ENCODE measurements around the gene SARNP.

The SARNP gene

GRCh38 chr12:55828357-55828756, 10.8 kb upstream of the SARNP start:
- H3K36me3 ChIP-seq (ENCODE audit: control insufficient read depth, insufficient read depth, low read length): no peaks in the 10 kb centered on the region
- H3K4me1 ChIP-seq (ENCODE audit: control insufficient read depth, low read depth, low read length): peaks cover 11% of the 10 kb centered on the region
- H3K18ac ChIP-seq (ENCODE audit: low read length): no peak overlapping the region
- peaks cover 21% of the 10 kb centered on the region for H3K79me2 ChIP-seq (ENCODE audit: control insufficient read depth, insufficient read depth, low read length)
- H2AK5ac ChIP-seq (ENCODE audit: low read length): peak overlapping the region; percentile 14
- H4K8ac ChIP-seq (ENCODE audit: low read depth, low read length): no peak overlapping the region
- H3K9ac ChIP-seq (ENCODE audit: low read length): peak overlapping the region; percentile 64
- no peaks in the 10 kb centered on the region for H3K27me3 ChIP-seq (ENCODE audit: insufficient read depth, low read length, poor library complexity)
- H3K4ac ChIP-seq (ENCODE audit: low read depth, low read length): no peak overlapping the region
- DNase-seq: no peak
- no peak overlapping the region for H4K5ac ChIP-seq (ENCODE audit: low read length)
- no peak overlapping the region for H2BK15ac ChIP-seq (replicated peaks; ENCODE audit: low read depth)
- peak overlapping the region; percentile 73 for H3K56ac ChIP-seq (ENCODE audit: low read length)
- peak overlapping the region; percentile 5 for H3K4me2 ChIP-seq (ENCODE audit: low read length)
- no peak overlapping the region for H3K4me3 ChIP-seq (ENCODE audit: low read length)
- no peak overlapping the region for H3K27ac ChIP-seq (ENCODE audit: low read depth, low read length)
- WGBS (ENCODE audit: extremely low coverage, insufficient coverage, low lambda C conversion rate): no CpG with 5 or more reads among the region's 5 CpGs
- H3K79me1 ChIP-seq (ENCODE audit: low read length): peaks cover 8% of the 10 kb centered on the region
- no peak overlapping the region for H2BK5ac ChIP-seq (ENCODE audit: low read length)
- no peak overlapping the region for H3K23ac ChIP-seq (ENCODE audit: low read length)
- H2BK120ac ChIP-seq (ENCODE audit: low read depth, low read length): no peak overlapping the region

DNA sequence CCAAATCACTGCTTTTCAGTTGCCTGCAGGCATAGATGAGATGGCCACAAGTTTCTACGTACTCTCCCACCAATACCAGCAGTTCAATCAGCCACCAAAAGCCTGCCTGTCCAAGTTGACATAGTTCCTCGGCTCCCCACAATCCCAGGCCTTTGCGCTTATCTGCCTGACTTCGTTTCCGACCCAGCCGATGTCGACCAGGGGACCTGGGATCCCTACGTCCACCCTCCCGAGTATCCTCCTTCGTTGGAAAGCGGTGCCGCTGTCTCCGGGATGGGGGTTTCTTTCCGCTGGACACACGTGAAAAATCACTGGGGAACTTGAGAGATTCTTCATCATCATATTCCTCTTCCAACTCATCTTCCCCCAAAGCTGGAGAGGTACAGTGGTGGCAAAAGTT, 10.3 kb upstream of the SARNP start:
- H2BK120ac ChIP-seq (ENCODE audit: low read depth, low read length): no peak overlapping the region
- H3K9ac ChIP-seq (ENCODE audit: low read length): peak overlapping the region; percentile 53
- DNase-seq: no peak
- H3K27ac ChIP-seq (ENCODE audit: low read depth, low read length): no peak overlapping the region
- H3K4me3 ChIP-seq (ENCODE audit: low read length): no peak overlapping the region
- no peaks in the 10 kb centered on the region for H3K36me3 ChIP-seq (ENCODE audit: control insufficient read depth, insufficient read depth, low read length)
- H4K5ac ChIP-seq (ENCODE audit: low read length): no peak overlapping the region
- no peak overlapping the region for H3K4me2 ChIP-seq (ENCODE audit: low read length)
- H2BK5ac ChIP-seq (ENCODE audit: low read length): no peak overlapping the region
- H2BK15ac ChIP-seq (replicated peaks; ENCODE audit: low read depth): no peak overlapping the region
- H3K18ac ChIP-seq (ENCODE audit: low read length): no peak overlapping the region
- H3K4ac ChIP-seq (ENCODE audit: low read depth, low read length): no peak overlapping the region
- no peak overlapping the region for H4K8ac ChIP-seq (ENCODE audit: low read depth, low read length)
- no peak overlapping the region for H2AK5ac ChIP-seq (ENCODE audit: low read length)
- H3K79me2 ChIP-seq (ENCODE audit: control insufficient read depth, insufficient read depth, low read length): peaks cover 21% of the 10 kb centered on the region
- no CpG with 5 or more reads among the region's 15 CpGs for WGBS (ENCODE audit: extremely low coverage, insufficient coverage, low lambda C conversion rate)
- no peak overlapping the region for H3K23ac ChIP-seq (ENCODE audit: low read length)
- peaks cover 8% of the 10 kb centered on the region for H3K79me1 ChIP-seq (ENCODE audit: low read length)
- peak overlapping the region; percentile 30 for H3K56ac ChIP-seq (ENCODE audit: low read length)
- H3K27me3 ChIP-seq (ENCODE audit: insufficient read depth, low read length, poor library complexity): no peaks in the 10 kb centered on the region
- H3K4me1 ChIP-seq (ENCODE audit: control insufficient read depth, low read depth, low read length): peaks cover 11% of the 10 kb centered on the region

- no peak overlapping the region for H3K23ac ChIP-seq (ENCODE audit: low read length)
- H3K18ac ChIP-seq (ENCODE audit: low read length): no peak overlapping the region
- H3K4ac ChIP-seq (ENCODE audit: low read depth, low read length): no peak overlapping the region
- peaks cover 21% of the 10 kb centered on the region for H3K79me2 ChIP-seq (ENCODE audit: control insufficient read depth, insufficient read depth, low read length)
- H3K56ac ChIP-seq (ENCODE audit: low read length): no peak overlapping the region
- peaks cover 4% of the 10 kb centered on the region for H3K4me1 ChIP-seq (ENCODE audit: control insufficient read depth, low read depth, low read length)
- H2BK5ac ChIP-seq (ENCODE audit: low read length): no peak overlapping the region
- H3K27me3 ChIP-seq (ENCODE audit: insufficient read depth, low read length, poor library complexity): no peaks in the 10 kb centered on the region
- no peak overlapping the region for H2BK120ac ChIP-seq (ENCODE audit: low read depth, low read length)
- H3K36me3 ChIP-seq (ENCODE audit: control insufficient read depth, insufficient read depth, low read length): peaks cover 5% of the 10 kb centered on the region
- H2AK5ac ChIP-seq (ENCODE audit: low read length): no peak overlapping the region
- peaks cover 10% of the 10 kb centered on the region for H3K79me1 ChIP-seq (ENCODE audit: low read length)
- DNase-seq: no peak
- H3K4me3 ChIP-seq (ENCODE audit: low read length): no peak overlapping the region
- no peak overlapping the region for H3K27ac ChIP-seq (ENCODE audit: low read depth, low read length)
- no peak overlapping the region for H3K4me2 ChIP-seq (ENCODE audit: low read length)
- no peak overlapping the region for H4K8ac ChIP-seq (ENCODE audit: low read depth, low read length)
- no peak overlapping the region for H3K9ac ChIP-seq (ENCODE audit: low read length)
- H4K5ac ChIP-seq (ENCODE audit: low read length): no peak overlapping the region
- no peak overlapping the region for H2BK15ac ChIP-seq (replicated peaks; ENCODE audit: low read depth)
- no CpG with 5 or more reads among the region's 5 CpGs for WGBS (ENCODE audit: extremely low coverage, insufficient coverage, low lambda C conversion rate)
Observed at GRCh38 chr12:55824726-55825125, 7.2 kb upstream of the SARNP start.

GRCh38 chr12:55823419-55823818, 5.9 kb upstream of the SARNP start:
- Histone ChIP-seq H4K5ac (ENCODE audit: low read length) (no peak overlapping the region), H3K4me3 (ENCODE audit: low read length) (no peak overlapping the region), H2AK5ac (ENCODE audit: low read length) (no peak overlapping the region), H3K79me1 (ENCODE audit: low read length) (peaks cover 14% of the 10 kb centered on the region), H3K4me1 (ENCODE audit: control insufficient read depth, low read depth, low read length) (peaks cover 4% of the 10 kb centered on the region), H3K36me3 (ENCODE audit: control insufficient read depth, insufficient read depth, low read length) (peaks cover 7% of the 10 kb centered on the region), H3K23ac (ENCODE audit: low read length) (no peak overlapping the region), H3K56ac (ENCODE audit: low read length) (no peak overlapping the region), H3K4ac (ENCODE audit: low read depth, low read length) (no peak overlapping the region), H3K27ac (ENCODE audit: low read depth, low read length) (no peak overlapping the region), H2BK120ac (ENCODE audit: low read depth, low read length) (no peak overlapping the region), H3K4me2 (ENCODE audit: low read length) (no peak overlapping the region), H3K27me3 (ENCODE audit: insufficient read depth, low read length, poor library complexity) (no peaks in the 10 kb centered on the region), H3K18ac (ENCODE audit: low read length) (no peak overlapping the region), H4K8ac (ENCODE audit: low read depth, low read length) (no peak overlapping the region), H3K9ac (ENCODE audit: low read length) (no peak overlapping the region), H2BK15ac (replicated peaks; ENCODE audit: low read depth) (no peak overlapping the region), H3K79me2 (ENCODE audit: control insufficient read depth, insufficient read depth, low read length) (peaks cover 26% of the 10 kb centered on the region), H2BK5ac (ENCODE audit: low read length) (no peak overlapping the region)
- no peak for DNase-seq
- WGBS (ENCODE audit: extremely low coverage, insufficient coverage, low lambda C conversion rate): no CpG with 5 or more reads among the region's 4 CpGs

- Histone ChIP-seq H2BK120ac (ENCODE audit: low read depth, low read length) (no peak overlapping the region), H2BK5ac (ENCODE audit: low read length) (no peak overlapping the region), H2AK5ac (ENCODE audit: low read length) (no peak overlapping the region), H3K23ac (ENCODE audit: low read length) (no peak overlapping the region), H2BK15ac (replicated peaks; ENCODE audit: low read depth) (no peak overlapping the region), H3K79me2 (ENCODE audit: control insufficient read depth, insufficient read depth, low read length) (peaks cover 21% of the 10 kb centered on the region), H3K27ac (ENCODE audit: low read depth, low read length) (no peak overlapping the region), H3K36me3 (ENCODE audit: control insufficient read depth, insufficient read depth, low read length) (peaks cover 7% of the 10 kb centered on the region), H3K4me2 (ENCODE audit: low read length) (no peak overlapping the region), H4K8ac (ENCODE audit: low read depth, low read length) (no peak overlapping the region), H3K27me3 (ENCODE audit: insufficient read depth, low read length, poor library complexity) (no peaks in the 10 kb centered on the region), H3K4me3 (ENCODE audit: low read length) (no peak overlapping the region), H4K5ac (ENCODE audit: low read length) (no peak overlapping the region), H3K79me1 (ENCODE audit: low read length) (peaks cover 12% of the 10 kb centered on the region), H3K9ac (ENCODE audit: low read length) (no peak overlapping the region), H3K4me1 (ENCODE audit: control insufficient read depth, low read depth, low read length) (peaks cover 3% of the 10 kb centered on the region), H3K18ac (ENCODE audit: low read length) (no peak overlapping the region), H3K4ac (ENCODE audit: low read depth, low read length) (no peak overlapping the region), H3K56ac (ENCODE audit: low read length) (no peak overlapping the region)
- WGBS (ENCODE audit: extremely low coverage, insufficient coverage, low lambda C conversion rate): no CpG with 5 or more reads among the region's 6 CpGs
- peak; percentile 56 for DNase-seq
Observed at GRCh38 chr12:55822228-55822627, 4.7 kb upstream of the SARNP start.

DNA sequence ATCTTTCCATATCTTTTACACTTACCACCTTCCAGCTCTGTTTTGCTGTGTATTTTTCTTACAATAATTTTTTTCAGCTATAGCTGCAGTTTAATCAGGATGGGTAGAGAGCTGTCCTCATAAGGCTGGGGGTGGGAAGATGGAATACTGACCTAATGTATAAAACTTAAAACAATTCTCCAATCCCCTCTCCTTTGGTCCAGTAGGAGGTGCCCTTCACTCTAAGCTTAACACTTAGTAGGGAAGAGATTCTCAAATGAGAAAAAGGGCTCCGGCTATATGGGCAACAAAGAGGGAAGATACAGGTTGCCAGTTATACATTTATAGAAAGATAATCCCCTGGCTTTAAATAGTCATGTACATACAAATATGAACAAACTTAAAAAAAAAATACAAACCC, 3.2 kb upstream of the SARNP start:
- Histone ChIP-seq H3K79me1 (ENCODE audit: low read length) (peaks cover 12% of the 10 kb centered on the region), H2AK5ac (ENCODE audit: low read length) (no peak overlapping the region), H4K8ac (ENCODE audit: low read depth, low read length) (no peak overlapping the region), H3K4me3 (ENCODE audit: low read length) (no peak overlapping the region), H3K23ac (ENCODE audit: low read length) (no peak overlapping the region), H3K27me3 (ENCODE audit: insufficient read depth, low read length, poor library complexity) (no peaks in the 10 kb centered on the region), H2BK15ac (replicated peaks; ENCODE audit: low read depth) (no peak overlapping the region), H4K5ac (ENCODE audit: low read length) (no peak overlapping the region), H3K18ac (ENCODE audit: low read length) (no peak overlapping the region), H3K4me1 (ENCODE audit: control insufficient read depth, low read depth, low read length) (peaks cover 6% of the 10 kb centered on the region), H3K4me2 (ENCODE audit: low read length) (no peak overlapping the region), H3K79me2 (ENCODE audit: control insufficient read depth, insufficient read depth, low read length) (peaks cover 30% of the 10 kb centered on the region), H2BK5ac (ENCODE audit: low read length) (no peak overlapping the region), H3K4ac (ENCODE audit: low read depth, low read length) (no peak overlapping the region), H3K27ac (ENCODE audit: low read depth, low read length) (no peak overlapping the region), H3K9ac (ENCODE audit: low read length) (no peak overlapping the region), H3K36me3 (ENCODE audit: control insufficient read depth, insufficient read depth, low read length) (peaks cover 7% of the 10 kb centered on the region), H2BK120ac (ENCODE audit: low read depth, low read length) (no peak overlapping the region), H3K56ac (ENCODE audit: low read length) (no peak overlapping the region)
- DNase-seq: peak; percentile 45
- no CpG with 5 or more reads among the region's 1 CpG for WGBS (ENCODE audit: extremely low coverage, insufficient coverage, low lambda C conversion rate)

Measured in mesendoderm (in vitro differentiated cells).